ENCODE data around the gene SAPCD2.
"Not testable (repeated sequence)": the region's sequence is repeated elsewhere in the genome, so short reads cannot be mapped to it uniquely, and the experiment has no call there.

- TF ChIP-seq EZH2 (IDR thresholded peaks at IDR 0.05; ENCODE audit: borderline replicate concordance, low read length); CTCF (conservative IDR thresholded peaks at IDR 0.05 in 1 of 2, IDR thresholded peaks at IDR 0.05 in 1 of 2; ENCODE audit: extremely low read depth in 1 of 2, insufficient read depth in 1 of 2, low read depth in 1 of 2, low read length in 2 of 2): not testable (repeated sequence)
Measured at GRCh38 chr9:137062798-137063197, 7.6 kb downstream of the SAPCD2 start.

All from mammary epithelial cell (primary cell).